LNCaP clone FGC (cell line): ENCODE measurements around the gene NUDT13.
A peak's percentile ranks its signal among the peaks of the same experiment; 100 is the strongest.
"Not testable (repeated sequence)": the region's sequence is repeated elsewhere in the genome, so short reads cannot be mapped to it uniquely, and the experiment has no call there.

Experiments
- DNase-seq: peaks from one replicate; pipeline ENCODE4 v3.0.0-alpha.2; 2011; ENCODE audit warnings: low read depth
- H3K4me3 ChIP-seq: 2 replicates; pipeline ENCODE4 v1.5.1; 2011; ENCODE audit warnings: mild to moderate bottlenecking, low read depth, low read length, control low read depth
- CTCF ChIP-seq: IDR thresholded peaks from 2 replicates; pipeline ENCODE4 v1.5.1; 2012; ENCODE audit warnings: mild to moderate bottlenecking; ENCODE audit not compliant: control insufficient read depth, insufficient read depth; ENCODE audit errors: extremely low read depth

The NUDT13 gene

GRCh38 chr10:73141603-73142002 lies 31.3 kb downstream of the NUDT13 start:
- no peak overlapping the region for H3K4me3 ChIP-seq
- no peak for TF ChIP-seq CTCF
- no peak for DNase-seq

- not testable (repeated sequence) for H3K4me3 ChIP-seq, DNase-seq
Measured at GRCh38 chr10:73150633-73151413, 40.6 kb downstream of the NUDT13 start.

GRCh38 chr10:73152009-73152408 lies 41.8 kb downstream of the NUDT13 start:
- no peak for TF ChIP-seq CTCF
- no peak overlapping the region for H3K4me3 ChIP-seq
- DNase-seq: no peak

- no peak overlapping the region for H3K4me3 ChIP-seq
- TF ChIP-seq CTCF: no peak
- no peak for DNase-seq
Measured at GRCh38 chr10:73156054-73156453, 45.8 kb downstream of the NUDT13 start.

- no peak for DNase-seq
- H3K4me3 ChIP-seq: no peak overlapping the region
- TF ChIP-seq CTCF: peak; percentile 70
Measured at GRCh38 chr10:73159038-73159648, 48.9 kb downstream of the NUDT13 start.

- H3K4me3 ChIP-seq: no peak overlapping the region
- no peak for DNase-seq
- no peak for TF ChIP-seq CTCF
Measured at GRCh38 chr10:73161079-73161478, 50.8 kb downstream of the NUDT13 start.

- DNase-seq: no peak
- no peak overlapping the region for H3K4me3 ChIP-seq
- no peak for TF ChIP-seq CTCF
Measured at GRCh38 chr10:73161662-73162061, 51.4 kb downstream of the NUDT13 start.
